Loucy (cell line): ENCODE results near the gene PKM.

Source experiments
- H2AFZ ChIP-seq: fragments of 200-600 bp; sonication (generic); 2 replicates; pipeline ENCODE4 v1.6.0; 2016; ENCODE audit warnings: antibody characterized with exemption, mild to moderate bottlenecking, low read length, moderate library complexity
- H3F3A ChIP-seq: fragments of 200-600 bp; 2 replicates; pipeline ENCODE4 v1.6.0; 2016; ENCODE audit warnings: antibody characterized with exemption, low read depth, mild to moderate bottlenecking
- H3K27me3 ChIP-seq: fragments of 200-600 bp; sonication (generic); 2 replicates; pipeline ENCODE4 v1.6.1; 2014; ENCODE audit warnings: low read length, mild to moderate bottlenecking; ENCODE audit not compliant: insufficient read depth, poor library complexity, severe bottlenecking
- H3K36me3 ChIP-seq: fragments of 200-600 bp; sonication (generic); 2 replicates; pipeline ENCODE4 v1.6.1; 2016; ENCODE audit warnings: low read length; ENCODE audit not compliant: insufficient read depth
- H3K4me1 ChIP-seq: fragments of 200-600 bp; sonication (generic); 2 replicates; pipeline ENCODE4 v1.5.1; 2014; ENCODE audit warnings: low read length, mild to moderate bottlenecking; ENCODE audit not compliant: insufficient read depth, poor library complexity, severe bottlenecking
- H3K4me2 ChIP-seq: fragments of 200-600 bp; sonication (generic); 2 replicates; pipeline ENCODE4 v1.6.0; 2014; ENCODE audit warnings: antibody characterized with exemption, low read length, low read depth, mild to moderate bottlenecking; ENCODE audit not compliant: poor library complexity, severe bottlenecking
- H3K4me3 ChIP-seq: fragments of 200-600 bp; sonication (generic); 2 replicates; pipeline ENCODE4 v1.5.1; 2014; ENCODE audit warnings: low read length, mild to moderate bottlenecking, mixed read lengths; ENCODE audit not compliant: poor library complexity, severe bottlenecking
- H3K79me2 ChIP-seq: fragments of 200-600 bp; sonication (generic); 2 replicates; pipeline ENCODE4 v1.6.1; 2014; ENCODE audit warnings: low read length; ENCODE audit not compliant: insufficient read depth
- H3K9ac ChIP-seq: fragments of 200-600 bp; sonication (generic); 2 replicates; pipeline ENCODE4 v1.6.0; 2014; ENCODE audit warnings: mild to moderate bottlenecking, low read depth, low read length, moderate library complexity; ENCODE audit not compliant: poor library complexity, severe bottlenecking
- H3K9me2 ChIP-seq: fragments of 200-600 bp; sonication (generic); replicated peaks from 2 replicates; pipeline ENCODE4 v1.6.1; 2016; ENCODE audit warnings: low read depth, low read length, mixed read lengths
- H3K9me3 ChIP-seq: fragments of 200-600 bp; sonication (generic); 2 replicates; pipeline ENCODE4 v1.6.1; 2014; ENCODE audit warnings: mild to moderate bottlenecking, antibody characterized with exemption, low read length, low read depth; ENCODE audit not compliant: insufficient read depth
- H4K20me1 ChIP-seq: fragments of 200-600 bp; sonication (generic); 2 replicates; pipeline ENCODE4 v1.6.0; 2014; ENCODE audit warnings: antibody characterized with exemption, low read length, mild to moderate bottlenecking; ENCODE audit not compliant: insufficient read depth, poor library complexity, severe bottlenecking
- CTCF ChIP-seq: fragments of 200-600 bp; sonication (generic); conservative IDR thresholded peaks from 2 replicates; pipeline ENCODE4 v1.5.1; 2014; ENCODE audit warnings: mild to moderate bottlenecking, antibody characterized with exemption, low read length
- EZH2phosphoT487 ChIP-seq: fragments of 200-600 bp; IDR thresholded peaks from 2 replicates; pipeline ENCODE4 v1.6.1; 2018; ENCODE audit warnings: antibody characterized with exemption, mild to moderate bottlenecking, moderate library complexity, borderline replicate concordance

The PKM gene

GRCh38 chr15:72202302-72202701 lies 28.7 kb downstream of the PKM start:
- H3F3A ChIP-seq, result no peaks in the 10 kb centered on the region; the same call in none of the 2 replicates
- peaks cover 70% of the 10 kb centered on the region for H4K20me1 ChIP-seq
- no peaks in the 10 kb centered on the region for H3K9me2 ChIP-seq
- no peak overlapping the region for H3K4me2 ChIP-seq
- peaks cover 95% of the 10 kb centered on the region for H3K36me3 ChIP-seq
- TF ChIP-seq EZH2phosphoT487 (no peak), CTCF (no peak)
- no peak overlapping the region for H3K9ac ChIP-seq
- H3K9me3 ChIP-seq, result no peaks in the 10 kb centered on the region
- no peaks in the 10 kb centered on the region for H3K27me3 ChIP-seq
- peaks cover 10% of the 10 kb centered on the region for H3K4me1 ChIP-seq
- H2AFZ ChIP-seq, result no peak overlapping the region
- H3K4me3 ChIP-seq, result no peak overlapping the region
- peaks cover 17% of the 10 kb centered on the region; the same call in 1 of the 2 replicates for H3K79me2 ChIP-seq

DNA sequence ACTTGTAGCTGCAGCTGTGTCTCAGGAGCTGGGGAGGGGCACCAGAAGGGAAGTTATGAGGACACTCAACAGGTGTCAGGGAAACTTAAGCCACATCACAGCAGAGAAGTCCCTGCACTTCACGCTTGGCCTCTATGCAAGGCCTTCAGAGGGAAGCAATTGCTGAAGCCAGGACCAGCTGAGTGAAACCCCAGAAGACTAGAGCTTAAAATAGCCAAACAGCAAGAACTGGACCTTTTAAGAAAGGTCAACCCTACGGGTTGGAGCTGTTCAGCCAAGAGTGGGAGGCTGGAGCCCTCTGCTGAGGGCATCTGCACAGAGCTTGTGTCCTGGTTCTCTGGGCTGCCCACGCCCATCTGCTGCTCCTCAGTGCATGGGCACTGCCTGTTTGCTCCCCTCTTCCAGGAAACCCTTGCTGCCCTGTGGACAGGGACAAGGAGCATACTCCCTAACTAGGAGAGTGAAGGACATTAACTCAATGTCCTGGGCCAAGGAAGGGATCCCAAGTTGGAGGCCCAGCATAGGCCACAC lies 29.5 kb downstream of the PKM start:
- Histone ChIP-seq H3K27me3 (no peaks in the 10 kb centered on the region), H3K9me2 (no peaks in the 10 kb centered on the region), H3K4me3 (no peak overlapping the region), H3F3A (no peaks in the 10 kb centered on the region; the same call in none of the 2 replicates), H3K79me2 (peaks cover 15% of the 10 kb centered on the region; the same call in 1 of the 2 replicates), H3K4me1 (peaks cover 10% of the 10 kb centered on the region), H3K9me3 (no peaks in the 10 kb centered on the region), H3K4me2 (no peak overlapping the region), H3K36me3 (peaks cover 87% of the 10 kb centered on the region), H2AFZ (no peak overlapping the region), H4K20me1 (peaks cover 63% of the 10 kb centered on the region), H3K9ac (no peak overlapping the region)
- TF ChIP-seq CTCF, result no peak
- no peak for TF ChIP-seq EZH2phosphoT487

- Histone ChIP-seq H3K79me2 (peaks cover 12% of the 10 kb centered on the region; the same call in 1 of the 2 replicates), H3F3A (no peaks in the 10 kb centered on the region; the same call in none of the 2 replicates), H3K9me3 (no peaks in the 10 kb centered on the region), H3K9me2 (no peaks in the 10 kb centered on the region), H3K4me2 (no peak overlapping the region), H3K4me1 (peaks cover 10% of the 10 kb centered on the region), H3K4me3 (no peak overlapping the region), H4K20me1 (peaks cover 55% of the 10 kb centered on the region), H2AFZ (no peak overlapping the region), H3K36me3 (peaks cover 78% of the 10 kb centered on the region), H3K27me3 (no peaks in the 10 kb centered on the region), H3K9ac (no peak overlapping the region)
- TF ChIP-seq EZH2phosphoT487 (no peak), CTCF (no peak)
Observed at GRCh38 chr15:72200395-72201237, 30.4 kb downstream of the PKM start.
